NOMO-1 treated with dmso at 0.1 percent for 144 hours (cell line): Measurements from ENCODE around the gene TTBK1.

Experiments used
- DNase-seq: peaks from one replicate; lab custom pipeline; 2025; ENCODE audit not compliant: unreplicated experiment; lab: John Stamatoyannopoulos, UW

TTBK1 gene

GRCh38 chr6:43285832-43286231 is 42.6 kb downstream of the TTBK1 start:
- no peak for DNase-seq

GRCh38 chr6:43286456-43286979 is 43.2 kb downstream of the TTBK1 start:
- DNase-seq: no peak

DNA sequence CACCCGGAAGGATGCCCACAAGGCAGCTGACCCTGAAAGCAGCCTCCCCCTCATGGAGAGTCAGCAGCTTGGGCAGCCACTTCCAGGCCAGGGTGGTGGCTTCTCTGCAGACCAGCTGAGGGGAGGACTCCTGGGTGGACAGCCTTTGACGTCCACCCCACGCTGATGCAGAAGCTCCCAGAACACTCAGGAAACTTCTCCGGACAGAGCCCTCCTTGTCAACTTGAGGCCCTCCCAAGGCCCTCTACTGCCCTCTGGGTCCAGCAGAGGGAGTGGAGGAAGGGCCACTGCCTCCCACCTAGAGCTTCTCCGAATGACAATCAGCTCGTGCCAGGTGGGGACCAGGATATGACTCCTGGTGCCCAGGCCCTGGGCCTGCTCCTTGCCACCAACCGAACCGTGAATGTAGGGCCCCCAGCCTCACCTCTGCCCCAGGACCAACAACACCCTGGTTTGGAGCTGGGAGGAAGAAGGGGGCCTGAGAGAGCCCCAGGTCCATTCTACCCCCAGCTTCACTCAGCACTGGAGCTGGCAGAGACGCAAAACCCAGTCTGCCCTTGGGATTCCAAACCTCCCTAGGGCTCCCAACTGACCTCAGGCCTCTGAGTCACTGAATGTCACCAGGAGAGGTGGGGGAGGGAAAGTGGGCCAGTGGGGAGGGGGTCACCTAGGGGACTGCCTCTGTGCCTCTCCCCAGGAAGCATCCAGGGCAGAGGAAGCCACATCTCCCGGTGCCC is 43.9 kb downstream of the TTBK1 start:
- DNase-seq: no peak

GRCh38 chr6:43287717-43288679 is 44.7 kb downstream of the TTBK1 start:
- no peak for DNase-seq

- DNase-seq: no peak
Observed at GRCh38 chr6:43290339-43290904, 47.1 kb downstream of the TTBK1 start.

DNA sequence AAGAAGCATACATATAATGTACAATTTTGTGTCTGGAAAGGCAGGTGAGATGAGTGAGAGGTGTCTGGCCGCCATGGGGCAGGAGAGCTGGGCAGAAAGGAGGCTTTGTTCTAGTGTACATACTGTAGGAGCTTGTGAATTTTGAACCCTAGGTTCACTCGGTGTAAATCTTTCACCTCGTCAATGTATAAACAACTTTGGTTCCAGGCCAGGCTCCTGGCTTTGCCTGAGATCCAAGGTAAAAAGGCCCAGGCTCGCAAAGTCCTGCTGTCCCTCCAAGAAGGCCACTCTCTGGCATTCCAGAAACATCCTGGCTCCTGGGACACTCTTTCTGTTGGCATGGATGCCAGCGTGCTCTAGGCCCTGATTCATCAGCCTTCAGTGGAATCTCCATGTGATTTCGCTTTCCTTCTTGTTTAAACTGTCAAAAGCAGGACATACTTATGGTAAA is 47.6 kb downstream of the TTBK1 start:
- no peak for DNase-seq

- no peak for DNase-seq
Observed at GRCh38 chr6:43291708-43292107, 48.4 kb downstream of the TTBK1 start.

DNA sequence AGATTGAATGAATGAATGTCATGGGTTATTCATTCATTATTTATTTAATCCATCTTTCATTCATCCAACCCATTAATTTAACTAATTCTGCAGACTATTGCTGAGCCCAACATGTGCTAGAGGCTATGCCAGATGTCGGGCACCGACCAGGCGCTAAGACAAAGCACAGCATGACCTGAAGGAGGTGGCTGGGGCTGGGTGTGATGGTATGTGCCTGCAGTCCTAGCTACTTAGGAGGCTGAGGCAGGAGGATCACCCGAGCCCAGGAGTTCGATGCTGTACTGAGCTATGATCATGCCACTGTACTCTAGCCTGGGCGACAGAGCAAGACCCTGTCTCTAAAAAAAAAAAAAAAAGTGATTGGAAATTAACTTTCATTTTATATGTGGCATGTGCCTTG is 49.1 kb downstream of the TTBK1 start:
- DNase-seq: no peak

DNA sequence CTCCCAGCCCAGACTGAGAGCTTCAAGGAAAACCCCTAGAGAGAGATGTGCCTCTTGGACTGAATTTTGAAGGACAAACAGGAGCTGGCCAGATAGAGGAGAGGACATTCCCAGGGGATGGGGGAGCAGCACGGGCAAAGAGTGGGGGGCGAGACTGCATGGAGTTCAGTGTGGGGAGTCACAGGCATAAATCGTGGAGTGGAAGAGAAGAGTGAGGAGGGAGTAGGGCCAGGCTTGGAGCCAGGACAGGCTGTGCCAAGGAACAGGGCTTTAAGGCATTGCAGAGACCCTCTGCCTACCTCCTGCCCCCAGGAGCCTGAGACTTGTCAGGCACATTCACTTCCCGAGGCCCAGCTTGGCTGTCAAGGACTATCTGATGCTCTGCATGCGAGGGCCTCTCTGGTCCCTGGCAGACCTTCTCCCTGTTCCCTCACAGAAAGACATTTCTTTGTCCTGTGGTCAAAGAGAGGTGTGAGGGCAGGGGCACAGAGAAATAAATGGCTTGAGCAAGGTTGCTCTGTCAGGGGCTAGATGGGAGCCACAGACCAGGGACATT is 49.6 kb downstream of the TTBK1 start:
- no peak for DNase-seq

DNA sequence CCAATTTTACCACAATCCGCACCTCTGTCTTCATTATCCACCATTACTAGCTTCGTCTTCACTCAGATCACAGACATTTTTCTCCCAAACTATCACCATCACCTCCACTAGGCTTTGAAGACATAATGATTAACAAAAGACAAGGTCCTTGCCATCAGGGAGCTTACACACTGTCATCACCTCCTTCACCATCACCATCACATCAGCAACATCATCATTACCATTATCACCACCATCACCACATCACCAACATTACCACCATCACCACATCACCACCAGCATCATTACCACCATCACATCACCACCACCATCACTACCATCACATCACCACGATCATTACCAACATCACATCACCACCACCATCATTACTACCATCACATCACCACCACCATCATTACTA is 50.4 kb downstream of the TTBK1 start:
- DNase-seq: no peak

DNA sequence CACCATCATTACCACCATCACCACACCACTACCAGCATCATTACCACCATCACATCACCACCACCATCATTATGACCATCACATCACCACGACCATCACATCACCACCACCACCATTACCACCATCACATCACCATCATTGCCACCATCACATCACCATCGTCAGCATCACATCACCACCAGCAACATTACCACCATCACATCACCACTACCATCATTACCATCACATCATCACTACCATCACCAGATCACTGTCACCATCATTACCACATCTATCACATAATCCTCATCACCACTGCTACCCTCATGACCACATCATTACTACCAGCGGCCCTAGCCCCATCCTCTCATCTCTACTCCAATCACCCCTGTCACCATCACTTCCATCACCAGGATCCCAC is 51.3 kb downstream of the TTBK1 start:
- no peak for DNase-seq

- no peak for DNase-seq
Observed at GRCh38 chr6:43295456-43295855, 52.2 kb downstream of the TTBK1 start.

- DNase-seq: no peak
Observed at GRCh38 chr6:43296780-43297497, 53.7 kb downstream of the TTBK1 start.

GRCh38 chr6:43297644-43298564 is 54.6 kb downstream of the TTBK1 start, which contains the start of gene SLC22A7:
SLC22A7 (plus strand) TSS chr6:43298260; CDS start chr6:43298359, 99 bp downstream.
- no peak for DNase-seq

DNA sequence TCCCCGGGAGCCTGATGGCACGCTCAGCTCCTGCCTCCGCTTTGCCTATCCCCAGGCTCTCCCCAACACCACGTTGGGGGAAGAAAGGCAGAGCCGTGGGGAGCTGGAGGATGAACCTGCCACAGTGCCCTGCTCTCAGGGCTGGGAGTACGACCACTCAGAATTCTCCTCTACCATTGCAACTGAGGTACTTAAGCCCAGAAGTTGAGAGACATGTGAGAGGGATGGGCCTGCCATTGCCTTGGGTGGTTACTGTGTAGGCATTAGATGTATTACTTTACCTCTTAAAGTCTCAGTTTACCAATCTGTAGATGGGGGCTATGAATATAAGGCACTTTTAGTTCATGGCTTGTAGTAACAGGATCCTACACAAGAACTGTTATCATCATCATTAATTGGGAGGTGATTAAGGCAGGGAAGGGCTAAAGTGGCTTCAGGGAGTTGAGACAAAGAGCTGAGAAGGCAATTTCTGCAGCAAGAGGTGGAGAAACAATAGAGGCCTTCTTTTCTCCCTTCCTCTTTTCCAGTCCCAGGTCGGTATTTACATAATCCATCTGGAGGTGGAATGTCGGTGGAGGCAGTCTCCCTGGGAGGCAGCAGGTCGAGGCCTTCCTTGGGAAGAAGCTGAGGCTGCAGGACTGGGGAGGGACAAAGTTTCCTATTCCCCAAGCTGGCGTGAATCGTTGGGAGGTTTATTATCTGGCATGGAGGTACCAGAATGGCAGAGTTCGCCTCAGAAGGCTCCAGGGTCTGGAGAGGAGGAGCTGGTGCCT is 55.5 kb downstream of the TTBK1 start:
- no peak for DNase-seq

GRCh38 chr6:43299338-43300293 is 56.3 kb downstream of the TTBK1 start:
- DNase-seq: no peak

GRCh38 chr6:43301081-43301870 is 58.0 kb downstream of the TTBK1 start:
- no peak for DNase-seq
